Thyroid gland (tissue), 4 donors: Measurements from ENCODE around the gene PRIMPOL.

Experiments used
- POLR2A ChIP-seq, 2 donors: fragments of 450-650 bp; IDR thresholded peaks; one replicate each; pipeline ENCODE4 v1.6.1; 2017; ENCODE audit warnings: antibody characterized with exemption in 2 of 2, mild to moderate bottlenecking in 2 of 2, moderate library complexity in 1 of 2
- TF ChIP-seq, protein P1 (sequence below), 6 experiments: fragments of 200-600 bp in 3 of 6; fragments of 450-650 bp in 3 of 6; sonication (generic) in 3 of 6; IDR thresholded peaks; one replicate each; pipeline ENCODE4 v1.5.1; 2016 to 2019; ENCODE audit warnings: antibody characterized with exemption in 6 of 6, mild to moderate bottlenecking in 2 of 6, inconsistent platforms in 1 of 6, moderate library complexity in 1 of 6

DNA sequence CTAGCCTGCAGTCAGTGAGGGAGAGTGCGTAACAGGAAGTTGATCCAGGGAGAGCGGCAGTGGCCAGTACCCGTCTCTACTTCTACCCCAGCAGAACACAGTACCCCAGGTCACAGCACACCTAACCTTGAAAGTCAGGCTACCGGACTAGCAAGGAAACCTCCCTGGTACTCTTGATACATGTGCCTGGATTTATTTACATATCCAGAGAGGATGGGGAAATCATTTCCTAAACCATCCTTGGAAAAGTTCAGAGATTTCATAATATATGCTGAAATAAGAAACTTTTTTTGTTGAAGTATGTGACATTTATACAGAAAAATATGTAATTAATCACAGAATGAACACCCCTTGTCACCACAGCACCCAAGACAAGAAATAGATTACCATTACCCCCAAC lies 24.5 kb downstream of the PRIMPOL start:
- TF ChIP-seq, protein P1, sequence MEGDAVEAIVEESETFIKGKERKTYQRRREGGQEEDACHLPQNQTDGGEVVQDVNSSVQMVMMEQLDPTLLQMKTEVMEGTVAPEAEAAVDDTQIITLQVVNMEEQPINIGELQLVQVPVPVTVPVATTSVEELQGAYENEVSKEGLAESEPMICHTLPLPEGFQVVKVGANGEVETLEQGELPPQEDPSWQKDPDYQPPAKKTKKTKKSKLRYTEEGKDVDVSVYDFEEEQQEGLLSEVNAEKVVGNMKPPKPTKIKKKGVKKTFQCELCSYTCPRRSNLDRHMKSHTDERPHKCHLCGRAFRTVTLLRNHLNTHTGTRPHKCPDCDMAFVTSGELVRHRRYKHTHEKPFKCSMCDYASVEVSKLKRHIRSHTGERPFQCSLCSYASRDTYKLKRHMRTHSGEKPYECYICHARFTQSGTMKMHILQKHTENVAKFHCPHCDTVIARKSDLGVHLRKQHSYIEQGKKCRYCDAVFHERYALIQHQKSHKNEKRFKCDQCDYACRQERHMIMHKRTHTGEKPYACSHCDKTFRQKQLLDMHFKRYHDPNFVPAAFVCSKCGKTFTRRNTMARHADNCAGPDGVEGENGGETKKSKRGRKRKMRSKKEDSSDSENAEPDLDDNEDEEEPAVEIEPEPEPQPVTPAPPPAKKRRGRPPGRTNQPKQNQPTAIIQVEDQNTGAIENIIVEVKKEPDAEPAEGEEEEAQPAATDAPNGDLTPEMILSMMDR (IDR thresholded peaks at IDR 0.05), result no peak
- TF ChIP-seq POLR2A (IDR thresholded peaks at IDR 0.05), result no peak
